Testis (tissue), 5 donors: ENCODE measurements around the gene FRYL. TPM values are rescaled to one million over a fixed set of nuclear protein-coding genes. Genes with fewer than 3 reads are reported as not detected.
A peak's percentile ranks its signal among the peaks of the same experiment; 100 is the strongest.
"Not testable (repeated sequence)": the region's sequence is repeated elsewhere in the genome, so short reads cannot be mapped to it uniquely, and the experiment has no call there.

Experiments used
- DNase-seq: peaks from one replicate; pipeline ENCODE4 v3.0.0-alpha.2; 2019
- H3K27ac ChIP-seq, 2 donors: fragments of 200-600 bp; sonication (generic); one replicate each; pipeline ENCODE4 v1.5.1; 2019
- H3K27me3 ChIP-seq: fragments of 200-600 bp; sonication (generic); one replicate; pipeline ENCODE4 v1.5.1; 2019
- H3K36me3 ChIP-seq: fragments of 200-600 bp; sonication (generic); one replicate; pipeline ENCODE4 v1.5.1; 2017; ENCODE audit warnings: low read depth; ENCODE audit errors: missing control alignments
- H3K4me1 ChIP-seq: fragments of 200-600 bp; sonication (generic); one replicate; pipeline ENCODE4 v1.5.1; 2019
- H3K4me3 ChIP-seq, 2 donors: fragments of 200-600 bp; sonication (generic); one replicate each; pipeline ENCODE4 v1.5.1; 2017 to 2019
- H3K9me3 ChIP-seq: fragments of 200-600 bp; sonication (generic); one replicate; pipeline ENCODE4 v1.5.1; 2017
- POLR2A ChIP-seq: fragments of 450-650 bp; IDR thresholded peaks from one replicate; pipeline ENCODE4 v1.6.1; 2017; ENCODE audit warnings: antibody characterized with exemption, mild to moderate bottlenecking, moderate library complexity
- WGBS, 2 donors: methylation state at CpG; one replicate each; pipeline ENCODE4 v1.1.5; 2018; 5-methylcytosine and 5-hydroxymethylcytosine counted together
- intact Hi-C: fragments of 100-400 bp; cut with DNase I; formaldehyde crosslinking; loops from one replicate; pipeline ENCODE4 v1.15.1; 2023; ENCODE audit warnings: low total_unique reads
- long read RNA-seq, 2 donors: transcript quantifications; one replicate each; lab custom pipeline, GENCODE V29; 2026
- polyA plus RNA-seq: library from polyadenylated mRNA; stranded (reverse); fragments of 350-450 nt; fragmentation: Illumina TruSeq; extraction: RNeasy Lipid Tissue Mini Kit (QIAGEN cat#74804); gene quantifications from one replicate; pipeline ENCODE4 v1.2.3, GENCODE V29; 2014; ENCODE audit warnings: low read depth, low replicate concordance; ENCODE audit not compliant: insufficient read depth
- total RNA-seq, 2 donors: library from RNA; depleted of rRNA; stranded (reverse); fragments of >200 nt; gene quantifications; one replicate each; pipeline ENCODE4 v1.2.3, GENCODE V29; 2016
- TF ChIP-seq, protein P1 (sequence below), 3 experiments: fragments of 450-650 bp in 2 of 3; fragments of 200-600 bp in 1 of 3; sonication (generic) in 1 of 3; IDR thresholded peaks; one replicate each; pipeline ENCODE4 v1.5.1; 2016 to 2019; ENCODE audit warnings: antibody characterized with exemption in 3 of 3, mild to moderate bottlenecking in 2 of 3, moderate library complexity in 1 of 3

FRYL gene
- total RNA-seq (10 to 100 TPM; 55.0 to 70.6 TPM), polyA plus RNA-seq (22.5 TPM)
- long read RNA-seq, donor 1, partial matches to known transcripts: 5 of 5 reads
- long read RNA-seq, donor 1, other reads (novel, unspliced or antisense): 0 of 5 reads
- long read RNA-seq, donor 2: 0 reads

DNA sequence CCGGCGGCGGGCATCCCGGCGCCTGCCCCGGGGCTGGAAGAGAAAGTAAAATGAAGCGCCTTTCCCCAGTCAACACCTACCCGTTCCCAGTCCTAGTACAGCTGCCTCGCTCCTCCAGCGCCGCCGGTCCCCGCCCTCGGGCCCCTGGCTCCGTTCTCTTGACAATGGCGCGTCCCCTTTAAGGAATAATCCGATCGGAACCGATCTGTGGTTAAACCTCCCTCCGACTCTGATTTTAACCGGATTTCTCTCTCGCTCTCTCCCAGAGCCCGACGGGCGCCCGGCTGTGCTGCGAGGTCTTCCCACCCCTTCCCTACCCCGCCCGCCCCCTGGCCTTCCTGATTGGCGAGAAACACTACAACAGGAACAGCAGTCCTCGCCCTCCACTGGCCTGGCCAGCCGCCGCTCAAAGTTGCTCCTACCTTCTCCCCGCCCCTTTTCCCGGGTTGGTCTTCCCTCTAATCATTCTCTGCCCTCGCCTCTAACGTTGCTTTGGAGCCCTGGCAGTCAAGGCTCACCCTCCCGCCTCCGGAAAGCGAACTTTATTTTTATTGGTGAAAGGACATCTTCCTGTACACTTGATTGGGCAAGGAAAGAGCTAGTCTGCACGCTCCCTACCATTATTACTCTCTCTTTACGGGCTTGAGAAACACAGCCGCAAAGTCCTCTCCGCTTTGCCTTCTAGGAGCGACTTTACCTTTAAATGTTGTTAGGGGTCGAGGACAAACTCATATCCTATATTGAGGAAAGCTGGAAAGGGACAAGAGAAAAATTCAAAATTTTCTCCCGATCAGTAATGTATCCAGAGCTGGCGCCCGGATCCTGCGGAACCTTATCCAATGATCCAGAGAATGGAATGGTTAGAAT, at the start of gene FRYL:
TSS of gene FRYL (minus strand) at position 282 of the 867 bp plus-strand sequence. CDS start 145,869 bp downstream, outside the sequence.
- Histone ChIP-seq H3K9me3 (no peaks in the 10 kb centered on the region), H3K4me1 (peaks cover 16% of the 10 kb centered on the region), H3K27me3 (no peaks in the 10 kb centered on the region), H3K27ac (peak within 1 kb of the TSS; percentile 91 to 94), H3K4me3 (peak within 1 kb of the TSS; percentile 89 to 92), H3K36me3 (no peaks in the 10 kb centered on the region)
- 0 to 1% methylated on average over 40 to 51 of the region's 51 CpGs for WGBS, 2 donors
- intact Hi-C loops: no loop called here
- TF ChIP-seq, protein P1, sequence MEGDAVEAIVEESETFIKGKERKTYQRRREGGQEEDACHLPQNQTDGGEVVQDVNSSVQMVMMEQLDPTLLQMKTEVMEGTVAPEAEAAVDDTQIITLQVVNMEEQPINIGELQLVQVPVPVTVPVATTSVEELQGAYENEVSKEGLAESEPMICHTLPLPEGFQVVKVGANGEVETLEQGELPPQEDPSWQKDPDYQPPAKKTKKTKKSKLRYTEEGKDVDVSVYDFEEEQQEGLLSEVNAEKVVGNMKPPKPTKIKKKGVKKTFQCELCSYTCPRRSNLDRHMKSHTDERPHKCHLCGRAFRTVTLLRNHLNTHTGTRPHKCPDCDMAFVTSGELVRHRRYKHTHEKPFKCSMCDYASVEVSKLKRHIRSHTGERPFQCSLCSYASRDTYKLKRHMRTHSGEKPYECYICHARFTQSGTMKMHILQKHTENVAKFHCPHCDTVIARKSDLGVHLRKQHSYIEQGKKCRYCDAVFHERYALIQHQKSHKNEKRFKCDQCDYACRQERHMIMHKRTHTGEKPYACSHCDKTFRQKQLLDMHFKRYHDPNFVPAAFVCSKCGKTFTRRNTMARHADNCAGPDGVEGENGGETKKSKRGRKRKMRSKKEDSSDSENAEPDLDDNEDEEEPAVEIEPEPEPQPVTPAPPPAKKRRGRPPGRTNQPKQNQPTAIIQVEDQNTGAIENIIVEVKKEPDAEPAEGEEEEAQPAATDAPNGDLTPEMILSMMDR (IDR thresholded peaks at IDR 0.05): no peak
- peak; percentile 51 for TF ChIP-seq POLR2A
- DNase-seq: peak; percentile 100

DNA sequence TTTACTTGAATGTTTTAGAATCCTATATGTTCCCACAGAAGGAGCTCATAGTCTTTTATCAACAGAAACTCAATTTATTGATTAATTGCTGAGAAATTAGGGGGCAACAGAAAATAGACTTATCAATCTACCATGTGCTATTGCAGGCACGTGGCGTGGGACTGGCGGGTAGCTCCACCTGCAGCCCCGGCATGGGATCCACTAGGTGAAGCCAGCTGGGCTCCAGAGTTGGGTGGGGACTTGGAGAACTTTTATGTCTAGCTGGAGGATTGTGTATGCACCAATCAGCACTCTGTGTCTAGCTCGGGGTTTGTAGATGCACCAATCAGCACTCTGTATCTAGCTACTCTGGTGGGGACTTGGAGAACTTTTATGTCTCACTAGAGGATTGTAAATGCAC, 47.5 kb upstream of the FRYL start:
- TF ChIP-seq, protein P1 (IDR thresholded peaks at IDR 0.05): no peak
- TF ChIP-seq POLR2A: no peak
- WGBS, 2 donors: 87 to 95% methylated on average over 5 of the region's 5 CpGs
- peaks cover 7% of the 10 kb centered on the region for H3K4me1 ChIP-seq
- intact Hi-C loops: no loop called here
- H3K9me3 ChIP-seq: no peaks in the 10 kb centered on the region
- H3K4me3 ChIP-seq: no peak overlapping the region
- no peaks in the 10 kb centered on the region for H3K27me3 ChIP-seq
- no peak overlapping the region for H3K27ac ChIP-seq
- DNase-seq: no peak
- no peaks in the 10 kb centered on the region for H3K36me3 ChIP-seq

DNA sequence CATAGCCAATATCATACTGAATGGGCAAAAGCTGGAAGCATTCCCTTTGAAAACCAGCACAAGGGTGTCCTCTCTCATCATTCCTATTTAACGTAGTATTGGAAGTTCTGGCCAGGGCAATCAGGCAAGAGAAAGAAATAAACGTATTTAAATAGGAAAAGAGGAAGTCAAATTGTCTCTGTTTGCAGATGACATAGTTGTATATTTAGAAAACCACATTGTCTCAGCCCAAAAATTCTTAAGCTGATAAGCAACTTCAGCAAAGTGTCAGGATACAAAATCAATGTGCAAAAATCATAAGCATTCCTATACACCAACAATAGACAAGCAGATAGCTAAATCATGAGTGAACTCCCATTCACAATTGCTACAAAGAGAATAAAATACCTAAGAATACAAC, 41.4 kb upstream of the FRYL start:
- H3K27me3 ChIP-seq, intact Hi-C loops, DNase-seq, H3K9me3 ChIP-seq, H3K4me1 ChIP-seq, H3K27ac ChIP-seq, H3K36me3 ChIP-seq, H3K4me3 ChIP-seq: not testable (repeated sequence)
- 74% methylated on average over 2 of the region's 2 CpGs for WGBS, 2 donors

DNA sequence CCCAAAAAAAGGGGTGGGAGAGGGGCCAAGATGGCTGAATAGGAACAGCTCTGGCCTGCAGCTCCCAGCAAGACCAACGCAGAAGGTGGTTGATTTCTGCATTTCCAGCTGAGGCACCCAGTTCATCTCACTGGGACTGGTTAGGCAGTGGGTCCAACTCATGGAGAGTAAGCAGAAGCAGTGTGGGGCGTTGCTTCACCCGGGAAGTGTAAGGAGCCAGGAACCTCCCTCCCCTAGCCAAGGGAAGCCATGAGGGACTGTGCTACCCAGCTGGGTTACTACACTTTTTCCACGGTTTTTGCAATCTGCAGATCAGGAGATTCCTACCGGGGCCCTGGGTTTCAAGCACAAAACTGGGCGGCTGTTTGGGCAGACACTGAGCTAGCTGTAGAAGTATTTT, 36.9 kb upstream of the FRYL start:
- Histone ChIP-seq H3K4me3 (no peak overlapping the region), H3K36me3 (no peaks in the 10 kb centered on the region), H3K27ac (no peak overlapping the region), H3K4me1 (no peaks in the 10 kb centered on the region), H3K27me3 (no peaks in the 10 kb centered on the region), H3K9me3 (no peaks in the 10 kb centered on the region)
- no peak for DNase-seq
- WGBS, 2 donors: 89 to 93% methylated on average over 6 of the region's 6 CpGs
- intact Hi-C loops: no loop called here
- no peak for TF ChIP-seq POLR2A
- TF ChIP-seq, protein P1 (IDR thresholded peaks at IDR 0.05): no peak

DNA sequence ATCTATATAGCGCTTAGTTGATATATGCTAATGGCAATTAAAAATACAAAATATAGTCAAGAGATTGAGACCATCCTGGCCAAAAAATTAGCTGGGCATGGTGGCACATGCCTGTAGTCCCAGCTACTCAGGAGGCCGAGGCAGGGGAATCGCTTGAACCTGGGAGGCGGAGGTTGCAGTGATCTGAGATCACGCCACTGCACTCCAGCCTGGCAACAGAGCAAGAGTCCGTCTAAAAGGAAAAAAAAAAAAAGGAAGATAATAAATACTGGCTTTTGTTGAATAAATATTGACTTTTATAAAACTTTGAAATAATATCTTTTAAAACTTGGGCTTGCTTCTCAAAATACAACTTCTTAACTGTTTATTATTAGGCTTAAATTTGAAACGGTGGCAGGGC, 36.2 kb upstream of the FRYL start:
- H3K4me3 ChIP-seq, H3K27me3 ChIP-seq, H3K27ac ChIP-seq, DNase-seq, H3K36me3 ChIP-seq, intact Hi-C loops, H3K4me1 ChIP-seq, H3K9me3 ChIP-seq: not testable (repeated sequence)
- 93 to 94% methylated on average over 7 of the region's 7 CpGs for WGBS, 2 donors
